Measurements from ENCODE around the gene IQCK.

DNA sequence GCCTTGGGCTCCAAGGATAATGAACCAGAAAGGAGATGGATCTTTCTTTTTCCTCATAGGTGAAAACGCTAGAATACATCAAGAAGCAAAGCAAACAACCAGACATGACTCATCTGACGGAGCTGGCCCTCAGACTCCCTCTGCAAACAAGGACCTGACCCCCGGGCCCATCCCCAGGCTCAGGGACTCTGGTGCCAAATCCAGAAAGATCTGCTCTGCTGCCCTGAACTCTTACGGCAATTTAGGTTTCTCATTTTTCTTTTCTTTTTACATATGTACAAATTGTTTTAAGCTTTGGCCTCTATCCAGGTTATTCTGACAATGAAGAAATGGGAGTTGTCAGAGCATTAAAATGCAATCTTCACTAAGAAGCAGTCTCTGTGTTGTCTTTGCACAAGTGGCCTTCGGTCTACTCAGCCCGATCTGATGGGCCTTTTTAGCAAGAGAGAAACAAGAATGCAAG lies 17.7 kb upstream of the IQCK start:
- TF ChIP-seq, protein P1, sequence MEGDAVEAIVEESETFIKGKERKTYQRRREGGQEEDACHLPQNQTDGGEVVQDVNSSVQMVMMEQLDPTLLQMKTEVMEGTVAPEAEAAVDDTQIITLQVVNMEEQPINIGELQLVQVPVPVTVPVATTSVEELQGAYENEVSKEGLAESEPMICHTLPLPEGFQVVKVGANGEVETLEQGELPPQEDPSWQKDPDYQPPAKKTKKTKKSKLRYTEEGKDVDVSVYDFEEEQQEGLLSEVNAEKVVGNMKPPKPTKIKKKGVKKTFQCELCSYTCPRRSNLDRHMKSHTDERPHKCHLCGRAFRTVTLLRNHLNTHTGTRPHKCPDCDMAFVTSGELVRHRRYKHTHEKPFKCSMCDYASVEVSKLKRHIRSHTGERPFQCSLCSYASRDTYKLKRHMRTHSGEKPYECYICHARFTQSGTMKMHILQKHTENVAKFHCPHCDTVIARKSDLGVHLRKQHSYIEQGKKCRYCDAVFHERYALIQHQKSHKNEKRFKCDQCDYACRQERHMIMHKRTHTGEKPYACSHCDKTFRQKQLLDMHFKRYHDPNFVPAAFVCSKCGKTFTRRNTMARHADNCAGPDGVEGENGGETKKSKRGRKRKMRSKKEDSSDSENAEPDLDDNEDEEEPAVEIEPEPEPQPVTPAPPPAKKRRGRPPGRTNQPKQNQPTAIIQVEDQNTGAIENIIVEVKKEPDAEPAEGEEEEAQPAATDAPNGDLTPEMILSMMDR (IDR thresholded peaks at IDR 0.05), result no peak
- TF ChIP-seq POLR2A (IDR thresholded peaks at IDR 0.05), result no peak

Data from thyroid gland (tissue), 4 donors.